NCI-H1417 (cell line): ENCODE results near the gene SASH1.

Experiments used
- DNase-seq, 3 experiments: peaks; one replicate each; lab custom pipeline; 2025; lab: John Stamatoyannopoulos, UW

The SASH1 gene

GRCh38 chr6:148590883-148591282, 248.2 kb downstream of the SASH1 start:
- no peak for DNase-seq

- no peak for DNase-seq
Observed at GRCh38 chr6:148591656-148592055, 249.0 kb downstream of the SASH1 start.

- no peak for DNase-seq
Observed at GRCh38 chr6:148593130-148593812, 250.6 kb downstream of the SASH1 start.

- no peak for DNase-seq
Observed at GRCh38 chr6:148593813-148594170, 251.2 kb downstream of the SASH1 start.

GRCh38 chr6:148595550-148595949, 252.9 kb downstream of the SASH1 start:
- DNase-seq, result no peak

DNA sequence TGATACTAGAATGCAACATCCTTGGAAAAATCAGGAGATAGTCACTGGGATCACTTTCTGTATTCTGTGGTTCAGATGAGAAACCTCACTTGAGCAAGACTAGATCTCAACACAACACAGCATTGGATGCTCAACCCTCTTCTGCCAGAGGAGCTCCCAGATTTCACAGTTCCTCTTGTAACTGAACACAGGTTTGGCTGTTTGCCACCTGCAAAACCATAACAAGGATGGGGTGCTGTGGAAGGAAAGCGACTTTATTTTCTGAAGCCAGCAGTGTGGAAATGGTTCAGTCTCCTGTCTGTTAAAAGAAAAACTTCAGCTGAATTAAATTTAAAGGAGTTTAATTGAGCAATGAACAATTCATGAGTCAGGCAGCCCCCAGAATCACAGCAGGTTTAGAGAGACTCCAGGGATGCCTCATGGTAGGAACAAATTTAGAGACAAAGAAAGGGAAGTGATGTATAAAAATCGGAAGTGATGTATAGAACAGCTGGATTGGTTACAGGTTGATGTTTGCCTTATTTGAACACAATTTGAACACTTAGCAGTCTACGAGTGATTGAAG, 254.3 kb downstream of the SASH1 start:
- DNase-seq, result no peak

GRCh38 chr6:148598724-148599123, 256.1 kb downstream of the SASH1 start:
- no peak for DNase-seq

GRCh38 chr6:148599967-148600426, 257.4 kb downstream of the SASH1 start:
- no peak for DNase-seq
